Stimulated activated CD8-positive, alpha-beta memory T cell treated with anti-CD3 and anti-CD28 coated beads, Interleukin-15, amount 100 ng/mL, for 1 hour (primary cell): ENCODE data around the gene MDFIC.

Experiments used
- DNase-seq: peaks from one replicate; pipeline ENCODE4 v3.0.0-alpha.2; 2020; ENCODE audit warnings: low read depth

MDFIC gene

GRCh38 chr7:114928060-114928459 lies 6.2 kb downstream of the MDFIC start:
- DNase-seq, result no peak

GRCh38 chr7:114929570-114929969 lies 7.7 kb downstream of the MDFIC start:
- DNase-seq, result no peak

GRCh38 chr7:114930107-114930661 lies 8.3 kb downstream of the MDFIC start:
- no peak for DNase-seq

- no peak for DNase-seq
Observed at GRCh38 chr7:114930829-114931655, 9.1 kb downstream of the MDFIC start.

GRCh38 chr7:114931656-114932011 lies 9.7 kb downstream of the MDFIC start:
- DNase-seq, result no peak

GRCh38 chr7:114932991-114933390 lies 11.1 kb downstream of the MDFIC start:
- no peak for DNase-seq

- DNase-seq, result no peak
Observed at GRCh38 chr7:114933658-114934057, 11.8 kb downstream of the MDFIC start.

- DNase-seq, result no peak
Observed at GRCh38 chr7:114934086-114934485, 12.2 kb downstream of the MDFIC start.

- no peak for DNase-seq
Observed at GRCh38 chr7:114934713-114935112, 12.8 kb downstream of the MDFIC start.

GRCh38 chr7:114936471-114936870 lies 14.6 kb downstream of the MDFIC start:
- DNase-seq, result no peak

- DNase-seq, result no peak
Observed at GRCh38 chr7:114937446-114937845, 15.6 kb downstream of the MDFIC start.

- no peak for DNase-seq
Observed at GRCh38 chr7:114938785-114939184, 16.9 kb downstream of the MDFIC start.

- no peak for DNase-seq
Observed at GRCh38 chr7:114939484-114940097, 17.7 kb downstream of the MDFIC start.

- no peak for DNase-seq
Observed at GRCh38 chr7:114940220-114940619, 18.3 kb downstream of the MDFIC start.

GRCh38 chr7:114941692-114942091 lies 19.8 kb downstream of the MDFIC start:
- DNase-seq, result no peak

- DNase-seq, result no peak
Observed at GRCh38 chr7:114942446-114943175, 20.7 kb downstream of the MDFIC start.

- DNase-seq, result no peak
Observed at GRCh38 chr7:114943530-114943929, 21.6 kb downstream of the MDFIC start.

GRCh38 chr7:114943953-114944744 lies 22.3 kb downstream of the MDFIC start:
- DNase-seq, result no peak

- no peak for DNase-seq
Observed at GRCh38 chr7:114944745-114945625, 23.1 kb downstream of the MDFIC start.

GRCh38 chr7:114949231-114949630 lies 27.3 kb downstream of the MDFIC start:
- DNase-seq, result no peak

- DNase-seq, result no peak
Observed at GRCh38 chr7:114952296-114952695, 30.4 kb downstream of the MDFIC start.
